Stimulated activated CD8-positive, alpha-beta memory T cell treated with anti-CD3 and anti-CD28 coated beads, Interleukin-15, amount 100 ng/mL, for 1 hour (primary cell): ENCODE measurements around the gene CETN1.

Experiments used
- DNase-seq: peaks from one replicate; pipeline ENCODE4 v3.0.0-alpha.2; 2020; ENCODE audit warnings: low read depth

CETN1 gene

DNA sequence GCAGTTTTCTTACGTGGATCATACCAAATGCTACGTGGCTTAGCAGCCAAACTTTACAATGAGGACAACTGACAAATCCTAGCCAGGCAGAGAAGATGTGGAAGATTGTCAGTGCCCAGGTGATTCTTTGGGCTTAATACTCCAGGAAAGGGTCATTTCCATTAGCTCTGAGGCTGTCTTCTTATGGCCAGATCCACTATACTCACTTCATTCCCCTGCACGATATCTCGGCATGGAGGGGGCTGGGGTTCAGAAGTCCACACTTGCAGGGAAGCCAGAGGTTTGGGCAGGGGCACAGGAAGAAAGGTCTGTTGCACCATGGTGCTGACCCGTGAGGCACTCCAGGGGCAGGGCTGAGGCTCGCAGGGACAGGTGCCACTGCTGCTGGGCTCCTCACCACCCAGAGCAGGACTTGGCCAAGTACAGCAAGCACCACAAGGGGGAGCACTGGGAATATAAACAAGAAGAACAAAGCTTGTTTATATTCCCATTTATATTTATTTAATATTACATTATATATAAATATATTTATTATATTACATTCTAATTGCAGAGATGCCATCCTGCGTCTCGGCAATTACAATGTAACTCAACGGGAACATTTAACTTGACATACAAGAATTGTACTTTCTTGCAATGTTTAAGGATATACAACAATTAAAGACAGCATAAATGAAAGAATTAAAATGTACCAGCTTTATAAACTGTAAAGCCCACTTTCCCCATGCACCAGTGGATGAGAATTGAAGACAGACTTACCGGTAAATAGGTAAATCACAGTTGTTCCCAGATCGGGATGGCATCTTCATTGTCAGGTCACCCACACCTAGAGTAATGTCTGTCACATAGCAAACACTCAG is 43.8 kb downstream of the CETN1 start:
- peak; percentile 38 for DNase-seq

DNA sequence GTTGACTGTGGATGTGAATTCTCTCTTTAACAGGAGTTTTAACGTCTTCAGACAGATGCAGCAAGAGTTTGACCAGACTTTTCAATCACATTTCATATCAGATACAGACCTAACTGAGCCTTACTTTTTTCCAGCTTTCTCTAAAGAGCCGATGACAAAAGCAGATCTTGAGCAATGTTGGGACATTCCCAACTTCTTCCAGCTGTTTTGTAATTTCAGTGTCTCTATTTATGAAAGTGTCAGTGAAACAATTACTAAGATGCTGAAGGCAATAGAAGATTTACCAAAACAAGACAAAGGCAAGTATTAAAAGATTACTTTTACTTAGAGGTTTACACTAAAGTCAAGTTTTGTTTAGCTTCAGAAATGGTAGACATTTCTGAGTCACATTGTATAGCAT is 47.1 kb downstream of the CETN1 start:
- DNase-seq = no peak

- DNase-seq = no peak
Measured at GRCh38 chr18:629269-630150, 49.3 kb downstream of the CETN1 start.

- DNase-seq = no peak
Measured at GRCh38 chr18:631560-631959, 51.4 kb downstream of the CETN1 start.
